NCI-H345 treated with DMSO at 0.1 percent for 48 hours (cell line): Measurements from ENCODE around the gene NPHS1.
"Not testable (repeated sequence)": the region's sequence is repeated elsewhere in the genome, so short reads cannot be mapped to it uniquely, and the experiment has no call there.

ENCODE experiments used
- DNase-seq: peaks from one replicate; lab custom pipeline; 2025; ENCODE audit not compliant: unreplicated experiment; lab: John Stamatoyannopoulos, UW

Gene NPHS1

DNA sequence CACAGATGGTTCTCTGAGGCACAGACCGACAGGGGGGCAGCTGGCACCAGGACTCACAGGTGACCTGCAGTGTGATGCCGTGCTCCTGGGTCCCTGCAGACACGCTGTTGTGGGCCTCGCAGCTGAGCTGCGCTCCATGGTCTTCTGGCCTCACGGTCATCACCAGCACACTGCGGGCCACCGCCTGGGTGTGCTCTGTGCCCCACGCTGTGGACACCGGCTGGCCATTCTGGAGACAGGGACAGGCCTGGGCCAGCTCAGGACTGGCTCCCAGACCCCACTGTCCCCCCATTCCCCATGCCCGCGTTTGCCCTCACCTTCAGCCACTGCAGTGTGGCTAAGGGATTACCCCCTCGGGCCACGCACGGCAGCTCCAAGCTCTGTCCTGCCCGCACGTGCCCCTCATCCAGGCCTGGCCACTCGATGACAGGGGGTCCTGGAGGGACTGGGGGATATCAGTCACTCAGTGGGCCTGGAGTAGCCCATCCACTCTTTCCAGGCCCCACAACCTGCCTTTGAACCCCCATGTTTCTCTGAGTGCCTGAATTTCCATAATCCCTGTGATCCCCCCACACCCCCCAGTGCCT is 3.3 kb downstream of the NPHS1 start:
- no peak for DNase-seq

DNA sequence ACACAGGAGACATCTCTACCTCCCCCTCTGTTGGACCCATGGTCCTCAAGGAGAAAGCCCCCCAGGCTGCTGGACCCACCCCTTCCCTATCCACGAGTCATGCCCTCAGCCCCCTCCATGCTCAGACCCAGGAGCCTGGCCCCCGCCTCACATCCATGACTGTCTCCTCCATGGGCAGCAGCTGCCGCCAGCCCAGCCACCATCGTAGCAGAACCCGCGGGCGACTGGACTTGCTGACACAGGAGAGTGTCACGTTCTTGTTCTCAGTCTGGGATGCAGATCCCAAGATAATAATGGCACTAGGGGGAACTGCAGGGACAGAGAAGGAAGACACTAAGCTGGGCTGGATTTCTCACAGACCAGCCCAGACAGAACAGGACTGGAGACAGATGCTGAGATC is 3.8 kb downstream of the NPHS1 start:
- no peak for DNase-seq

DNA sequence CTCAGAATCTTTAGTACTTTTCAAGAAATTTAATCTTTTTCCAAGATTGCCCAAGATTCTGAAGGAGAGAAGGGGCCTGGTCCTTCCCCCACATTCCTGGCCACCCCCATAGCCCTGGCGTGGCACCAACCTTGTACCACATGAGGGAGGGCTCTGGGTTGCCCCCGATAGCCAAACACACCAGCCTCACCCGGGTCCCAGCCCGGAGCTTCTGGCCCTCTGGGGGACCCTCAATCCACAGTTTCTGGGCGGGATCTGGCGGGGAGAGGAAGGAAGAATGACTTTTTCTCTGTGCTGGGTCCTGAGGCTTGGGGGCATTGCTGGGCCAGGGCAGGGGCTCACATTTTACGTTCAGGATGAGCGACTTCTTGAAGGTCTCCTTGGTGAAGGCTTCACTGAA is 4.4 kb downstream of the NPHS1 start:
- DNase-seq = no peak

DNA sequence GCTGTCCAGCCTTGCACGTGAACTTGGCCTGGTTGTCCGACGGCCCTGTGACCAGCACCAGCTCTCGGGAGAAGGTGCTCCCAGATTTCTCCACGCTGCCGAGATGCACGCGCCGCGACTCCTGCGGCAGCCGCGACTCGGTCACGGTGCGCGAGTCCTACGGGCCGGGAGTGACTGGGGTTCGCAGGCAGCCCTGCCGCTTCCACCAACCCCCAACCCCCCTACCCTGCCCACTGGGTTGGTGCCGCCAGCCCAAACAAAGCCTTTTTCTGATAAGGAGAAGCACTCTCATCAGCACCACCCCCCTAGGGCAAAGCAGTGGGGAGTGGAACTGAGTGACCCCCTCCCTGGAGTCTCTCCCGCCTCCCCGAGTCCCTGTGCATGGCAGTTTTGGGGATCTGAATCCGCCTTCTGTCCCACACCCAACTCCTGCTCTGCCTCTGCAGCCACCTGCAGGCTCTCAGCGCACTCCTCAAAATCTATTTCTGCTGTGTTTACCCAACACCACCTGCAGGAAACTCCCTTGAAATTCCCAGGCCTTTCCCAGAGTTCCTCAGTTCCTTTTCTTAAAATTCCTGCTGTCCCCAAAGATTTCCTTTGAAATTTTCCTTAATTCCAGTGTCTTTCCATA is 6.2 kb downstream of the NPHS1 start:
- peak; percentile 80 for DNase-seq

DNA sequence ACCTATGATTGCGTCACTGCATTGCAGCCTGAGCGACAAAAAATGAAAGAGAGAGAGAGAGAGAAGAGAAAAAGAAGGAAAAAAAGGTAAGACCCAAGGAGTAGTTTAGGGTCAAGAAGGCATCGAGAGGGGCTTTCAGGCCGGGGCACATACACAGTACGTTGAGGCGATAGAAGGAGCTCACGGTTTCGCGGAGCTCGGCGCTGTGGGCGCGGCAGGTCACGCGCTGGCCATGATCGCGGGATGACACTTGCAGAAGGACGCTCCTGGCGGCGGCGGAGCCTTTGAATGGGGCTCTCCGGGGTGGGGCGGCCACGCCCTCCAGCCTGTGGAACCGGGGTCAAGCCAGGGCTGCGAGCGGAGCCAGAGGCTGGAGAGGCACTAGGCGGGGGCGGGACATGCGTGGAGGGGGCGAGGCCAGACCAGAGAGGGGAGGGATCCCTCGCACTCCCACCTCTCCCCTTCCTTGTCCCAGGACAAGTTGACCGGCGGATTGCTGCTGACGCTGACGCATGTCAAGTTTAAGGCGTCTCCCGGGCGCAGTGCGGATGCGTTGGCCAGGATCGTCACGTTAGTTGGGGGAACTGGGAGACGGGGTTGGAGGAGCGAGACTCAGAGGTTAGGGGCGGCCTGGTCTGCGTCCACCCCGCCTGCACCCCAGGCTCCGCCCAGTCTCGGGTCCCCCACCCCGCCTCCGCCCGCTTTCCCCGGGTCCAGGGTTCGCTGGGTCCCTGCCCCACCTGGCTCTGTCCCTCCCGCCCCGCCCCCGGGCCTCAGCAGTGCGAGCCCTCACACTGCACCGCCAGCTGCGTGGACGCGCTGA is 6.9 kb downstream of the NPHS1 start:
- peak; percentile 50 for DNase-seq

DNA sequence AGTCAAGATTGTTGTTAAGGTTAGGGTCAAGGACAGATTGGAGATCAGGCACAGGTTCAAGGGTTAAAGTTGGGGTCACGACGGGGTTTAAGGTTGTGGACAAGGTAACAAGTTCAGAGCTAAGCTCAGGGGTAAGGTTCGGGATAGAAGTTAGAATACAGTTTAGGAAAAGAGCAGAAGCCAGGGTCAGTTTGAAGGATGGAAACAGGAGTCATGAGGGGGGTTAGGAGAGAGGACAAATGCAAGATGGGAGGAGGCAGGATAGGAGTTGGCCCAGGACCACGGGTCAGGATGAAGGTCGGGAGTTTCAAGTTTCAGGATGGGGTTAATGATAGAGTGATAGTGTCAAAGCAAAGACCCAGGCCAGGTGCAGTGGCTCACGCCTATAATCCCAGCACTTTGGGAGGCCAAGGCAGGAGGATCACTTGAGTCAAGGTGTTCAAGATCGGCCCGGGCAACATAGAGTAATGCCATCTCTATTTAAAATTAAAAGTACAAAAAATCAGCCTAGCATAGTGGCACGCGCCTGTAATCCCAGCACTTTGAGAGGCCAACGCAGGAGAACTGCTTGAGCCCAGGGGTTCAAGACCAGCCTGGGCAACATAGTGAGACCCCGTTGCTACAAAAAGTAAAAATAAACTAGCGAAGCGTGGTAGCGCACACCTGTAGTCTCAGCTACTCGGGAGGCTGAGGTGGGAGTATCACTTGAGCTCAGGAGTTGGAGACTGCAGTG is 7.7 kb downstream of the NPHS1 start:
- DNase-seq = no peak

DNA sequence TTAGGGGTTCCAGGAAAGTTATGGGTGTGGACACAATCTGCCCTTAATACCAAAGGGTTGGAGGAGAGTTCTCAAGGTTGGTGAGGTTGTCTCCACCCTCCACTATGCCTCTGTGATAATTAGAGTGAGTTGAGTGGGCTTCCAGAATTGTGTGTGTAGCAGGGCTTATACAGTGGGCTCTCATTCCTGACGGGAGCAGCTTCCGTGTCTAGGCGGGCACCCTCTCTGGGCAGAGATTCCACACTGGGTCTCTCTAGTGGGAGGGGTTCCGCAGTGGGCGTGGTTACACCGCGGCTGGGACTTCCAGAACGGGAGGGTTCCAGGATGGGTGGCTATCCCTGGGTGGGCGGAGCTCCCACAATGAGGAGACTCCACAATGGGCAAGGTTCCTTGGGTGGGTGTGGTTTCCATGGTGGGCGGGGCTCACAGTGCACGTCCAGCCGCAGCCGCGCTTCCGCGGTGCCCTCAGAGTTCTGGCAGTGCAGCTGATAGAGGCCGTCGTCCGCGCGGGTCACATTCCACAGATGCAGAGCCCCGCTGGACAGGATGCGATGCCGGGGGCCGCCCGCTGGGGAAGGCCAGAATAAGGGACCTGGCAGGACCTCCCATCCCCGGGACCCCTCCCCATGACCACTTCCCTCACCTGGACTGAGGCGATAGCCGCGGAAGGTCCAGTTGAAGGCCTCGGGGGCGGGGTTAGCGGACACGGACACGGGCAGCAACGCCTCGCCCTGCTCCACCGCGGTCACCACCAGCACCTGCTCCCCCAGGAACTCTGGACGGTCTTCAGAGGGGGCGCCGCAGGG is 8.4 kb downstream of the NPHS1 start:
- DNase-seq = no peak

DNA sequence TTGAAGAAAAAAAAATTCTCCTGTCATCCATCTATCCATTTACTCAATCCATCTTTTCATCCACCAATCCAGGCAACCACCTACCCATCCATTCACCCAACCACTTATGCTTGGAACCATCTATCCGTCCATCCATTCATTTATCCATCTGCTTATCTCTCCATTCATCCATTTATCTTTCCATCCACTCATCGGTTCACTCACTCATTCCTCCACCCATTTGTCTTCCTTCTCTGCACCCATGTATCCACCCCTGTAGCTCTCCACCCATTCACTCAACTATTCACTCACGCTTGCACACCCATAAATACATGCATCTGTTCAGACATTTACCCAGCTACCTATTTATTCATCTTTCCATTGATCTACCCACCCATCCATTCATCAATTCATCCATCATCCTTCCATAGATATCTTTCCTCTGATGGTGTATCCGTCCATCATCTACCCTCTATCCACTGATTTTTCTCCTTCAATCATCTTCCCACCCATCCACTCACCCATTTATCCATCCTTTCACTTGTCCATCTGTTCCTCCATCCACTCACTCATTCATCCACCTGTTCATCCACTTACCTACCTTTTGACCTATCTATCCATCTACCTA is 9.5 kb downstream of the NPHS1 start:
- DNase-seq = no peak

DNA sequence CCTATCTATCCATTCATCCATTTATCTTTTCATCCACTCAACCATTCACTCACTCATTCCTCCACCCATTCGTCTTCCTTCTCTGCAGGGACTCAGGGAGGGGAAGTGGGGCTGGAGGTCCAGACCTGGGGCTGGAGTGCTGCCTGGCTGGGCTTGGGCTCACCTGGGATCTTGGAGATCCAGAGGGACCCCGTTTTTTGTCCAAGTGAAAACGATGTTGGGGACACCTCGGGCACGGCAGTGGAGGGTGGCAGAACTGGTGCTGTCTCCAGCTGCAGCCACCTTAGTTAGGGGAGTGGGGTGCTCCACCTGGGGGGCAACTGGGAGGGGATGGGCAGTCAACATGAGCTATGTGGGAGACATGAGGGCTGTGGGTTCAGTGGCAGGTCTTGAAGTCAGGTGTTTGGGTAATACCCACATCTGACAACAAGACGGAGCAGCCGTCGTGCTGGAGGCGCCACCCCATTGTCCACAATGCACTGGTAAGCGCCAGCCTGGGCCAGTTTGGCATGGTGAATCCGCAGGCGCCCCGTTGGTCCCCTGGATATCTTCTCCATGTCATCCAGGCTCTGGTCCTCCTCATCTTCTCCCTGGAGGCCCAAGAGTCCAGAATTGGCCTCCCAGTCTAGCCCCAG is 10.2 kb downstream of the NPHS1 start:
- DNase-seq = no peak

DNA sequence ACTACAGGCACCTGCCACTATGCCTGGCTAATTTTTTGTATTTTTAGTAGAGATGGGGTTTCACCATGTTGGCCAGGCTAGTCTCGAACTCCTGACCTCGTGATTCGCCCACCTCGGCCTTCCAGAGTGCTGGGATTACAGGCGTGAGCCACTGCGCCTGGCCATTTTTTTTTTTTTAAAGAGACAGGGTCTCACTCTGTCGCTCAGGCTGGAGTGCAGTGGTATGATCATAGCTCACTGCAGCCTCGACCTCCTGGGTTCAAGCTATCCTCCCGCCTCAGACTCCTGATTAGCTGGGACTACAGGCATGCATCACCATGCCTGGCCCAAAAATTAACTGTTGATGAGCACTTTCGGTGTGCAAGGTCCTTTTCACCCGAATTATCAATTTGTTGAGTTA is 16.2 kb downstream of the NPHS1 start:
- not testable (repeated sequence) for DNase-seq

DNA sequence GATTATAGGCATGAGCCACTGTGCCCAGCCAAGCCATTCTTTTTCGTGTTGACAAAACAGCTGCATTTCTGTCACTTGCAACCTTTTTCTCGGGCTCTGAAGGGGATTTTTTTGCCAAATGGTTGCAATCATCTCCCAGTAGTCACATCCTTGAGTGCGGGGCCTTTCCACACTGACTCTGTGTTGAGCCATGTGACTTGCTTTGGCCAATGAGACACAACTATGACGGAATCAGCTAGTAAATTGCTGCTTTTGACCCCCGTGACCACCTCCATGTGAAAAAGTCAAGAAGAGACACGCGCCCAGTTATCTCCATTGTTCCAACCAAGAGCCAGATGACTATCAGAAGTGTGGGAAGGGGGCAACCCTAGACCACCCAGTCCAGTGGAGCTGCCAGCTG is 18.3 kb downstream of the NPHS1 start:
- no peak for DNase-seq

DNA sequence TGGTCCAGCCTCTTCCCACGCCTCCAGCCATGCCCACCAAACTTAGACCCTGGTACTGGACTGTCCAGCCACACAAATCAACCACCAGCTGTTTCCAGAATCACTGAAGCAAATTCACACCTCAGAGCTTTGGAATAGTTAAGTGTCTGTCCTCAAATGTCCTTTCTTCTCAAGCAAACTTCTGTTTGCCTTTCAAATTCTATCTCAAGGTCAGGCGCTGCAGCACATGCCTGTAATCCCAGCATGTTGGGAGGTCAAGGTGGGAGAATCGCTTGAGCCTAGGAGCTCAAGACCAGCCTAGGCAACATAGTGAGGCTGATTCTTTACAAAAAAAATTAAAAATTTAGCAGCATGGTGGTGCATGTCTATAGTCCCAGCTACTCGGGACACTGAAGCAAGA is 20.2 kb downstream of the NPHS1 start:
- DNase-seq = no peak

DNA sequence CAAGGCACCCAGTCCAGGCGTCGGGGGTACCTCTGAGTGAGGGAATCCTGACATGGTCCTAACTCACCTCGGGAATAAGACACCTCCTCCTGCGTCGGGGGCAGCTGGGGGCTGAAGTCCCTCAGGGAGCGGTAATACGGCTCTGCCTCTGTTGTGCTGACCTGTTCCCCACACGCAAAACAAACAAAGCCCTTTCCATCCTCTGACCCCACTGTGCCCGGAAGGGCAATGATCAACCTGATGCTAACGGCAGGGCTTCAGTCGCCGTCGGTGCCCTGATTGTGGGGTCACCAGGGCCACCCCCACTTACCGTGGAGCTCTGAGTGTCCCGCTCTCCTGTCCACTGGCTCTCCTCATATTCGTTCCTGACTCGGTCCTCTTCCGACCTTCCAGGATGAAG is 21.3 kb downstream of the NPHS1 start:
- DNase-seq = no peak

DNA sequence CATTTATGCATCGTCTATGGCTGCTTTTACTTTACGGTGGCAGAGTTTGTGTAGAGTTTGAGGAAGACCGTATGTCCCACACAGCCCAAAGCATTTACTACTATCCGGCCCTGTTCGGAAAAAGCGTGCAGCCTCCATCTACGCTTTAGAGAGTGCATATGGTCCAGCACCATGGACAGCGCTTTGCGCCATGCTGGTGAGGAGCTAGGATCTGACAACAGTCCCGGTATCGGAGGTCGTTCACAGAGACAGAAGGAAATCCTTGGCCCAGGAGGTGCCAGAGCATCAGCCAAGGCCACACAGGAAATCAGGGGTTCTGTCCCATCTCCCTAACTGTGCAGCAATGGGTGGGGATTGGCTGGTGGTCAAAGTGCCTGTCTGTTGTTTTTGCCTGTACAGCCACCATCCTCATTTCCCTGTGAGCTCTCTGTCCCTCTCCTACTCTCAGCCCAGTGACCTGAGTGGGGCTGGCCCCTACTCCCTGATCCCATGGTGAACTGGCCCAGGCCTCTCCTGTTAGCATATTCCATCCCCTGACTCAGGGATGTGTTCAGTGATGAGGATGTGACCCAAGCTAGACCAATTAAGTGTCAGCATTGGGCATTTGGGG is 23.5 kb downstream of the NPHS1 start:
- no peak for DNase-seq

DNA sequence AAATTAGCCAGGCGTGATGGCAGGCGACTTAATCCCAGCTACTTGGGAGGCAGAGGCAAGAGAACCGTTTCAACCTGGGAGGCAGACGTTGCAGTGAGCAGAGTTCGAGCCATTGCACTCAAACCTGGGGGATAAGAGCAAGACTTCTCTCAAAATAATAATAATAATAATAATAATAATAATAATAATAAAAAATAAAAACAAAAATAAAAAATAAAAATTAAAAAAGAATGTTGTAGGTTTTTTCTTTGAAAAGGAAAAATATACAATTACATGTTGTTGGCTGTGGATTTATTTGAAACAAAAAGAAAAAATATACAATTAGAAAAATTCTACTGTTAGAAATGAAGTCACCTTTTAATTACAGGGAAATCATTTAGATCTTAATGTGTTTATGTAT is 28.2 kb downstream of the NPHS1 start:
- DNase-seq = no peak

DNA sequence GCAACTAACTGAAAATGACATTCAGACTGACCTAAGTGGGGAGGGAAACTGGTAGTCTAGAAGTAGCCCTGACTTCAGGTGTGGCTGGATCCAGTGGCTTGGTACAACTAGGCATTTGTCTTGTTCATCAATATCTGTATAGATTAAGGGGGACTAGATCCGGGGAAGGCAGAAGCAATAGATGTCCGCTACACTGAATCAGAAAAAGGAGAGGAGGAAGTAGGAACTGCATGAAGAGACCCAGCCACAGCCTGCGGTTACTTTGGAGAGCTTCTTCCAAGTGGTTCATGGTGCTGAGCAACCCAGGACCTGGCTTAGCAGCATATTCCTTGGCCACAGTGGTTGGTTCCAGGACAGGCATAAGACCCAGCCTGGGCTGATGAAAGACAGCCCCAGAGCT is 29.7 kb downstream of the NPHS1 start:
- no peak for DNase-seq

DNA sequence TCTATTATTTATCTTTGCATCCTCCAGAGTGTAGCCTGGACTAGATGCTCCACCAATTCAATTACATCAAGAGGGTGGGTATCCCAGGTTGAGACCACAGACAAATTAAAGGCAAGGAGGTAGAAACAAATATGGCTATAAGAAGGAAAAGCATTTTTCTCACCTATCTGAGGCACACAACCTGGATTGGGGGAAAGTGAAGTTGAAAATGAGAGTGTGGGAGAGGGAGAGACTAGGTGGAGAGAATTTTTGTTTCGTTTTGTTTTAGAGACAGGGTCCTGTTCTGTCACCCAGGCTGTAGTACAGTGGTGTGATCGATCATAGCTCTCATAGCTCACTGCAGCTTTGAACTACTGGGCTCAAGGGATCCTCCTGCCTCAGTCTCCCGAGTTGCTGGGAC is 33.9 kb downstream of the NPHS1 start:
- DNase-seq = no peak

DNA sequence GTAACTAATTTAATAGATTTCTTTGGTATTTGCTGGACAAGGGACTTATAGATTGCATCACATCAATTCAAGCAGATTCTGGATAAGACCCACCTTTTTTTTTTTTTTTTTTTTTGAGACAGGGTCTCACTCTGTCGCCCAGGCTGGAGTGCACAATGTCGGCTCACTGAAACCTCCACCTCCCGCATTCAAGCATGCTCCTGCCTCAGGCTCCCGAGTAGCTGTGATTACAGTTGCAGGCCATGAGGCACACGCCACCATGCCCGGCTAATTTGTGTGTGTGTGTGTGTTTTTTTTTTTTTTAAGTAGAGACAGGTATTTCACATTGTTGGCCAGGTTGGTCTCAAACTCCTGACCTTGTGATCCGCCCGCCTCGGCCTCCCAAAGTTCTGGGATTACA is 35.5 kb downstream of the NPHS1 start:
- no peak for DNase-seq

DNA sequence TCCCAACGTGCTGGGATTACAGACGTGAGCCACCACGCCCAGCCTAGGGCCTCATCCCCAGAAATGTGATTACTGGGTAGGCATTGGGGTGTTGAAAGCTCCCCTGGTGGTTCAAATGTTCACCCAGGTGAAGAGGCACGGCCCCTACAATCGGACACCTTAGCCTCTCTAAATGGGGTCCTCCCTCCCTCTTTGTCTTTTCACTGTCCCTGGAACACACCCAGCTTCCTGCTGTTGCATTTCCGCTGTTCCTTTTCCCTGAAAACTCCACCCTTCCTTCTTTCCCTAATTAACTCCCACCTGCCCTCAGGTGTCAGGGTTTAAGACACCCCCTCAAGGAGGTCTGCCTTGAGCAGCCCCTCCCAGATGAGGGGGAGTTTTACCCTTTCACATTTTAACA is 36.0 kb downstream of the NPHS1 start:
- peak; percentile 41 for DNase-seq
